ENCODE measurements around the gene GAN.

DNA sequence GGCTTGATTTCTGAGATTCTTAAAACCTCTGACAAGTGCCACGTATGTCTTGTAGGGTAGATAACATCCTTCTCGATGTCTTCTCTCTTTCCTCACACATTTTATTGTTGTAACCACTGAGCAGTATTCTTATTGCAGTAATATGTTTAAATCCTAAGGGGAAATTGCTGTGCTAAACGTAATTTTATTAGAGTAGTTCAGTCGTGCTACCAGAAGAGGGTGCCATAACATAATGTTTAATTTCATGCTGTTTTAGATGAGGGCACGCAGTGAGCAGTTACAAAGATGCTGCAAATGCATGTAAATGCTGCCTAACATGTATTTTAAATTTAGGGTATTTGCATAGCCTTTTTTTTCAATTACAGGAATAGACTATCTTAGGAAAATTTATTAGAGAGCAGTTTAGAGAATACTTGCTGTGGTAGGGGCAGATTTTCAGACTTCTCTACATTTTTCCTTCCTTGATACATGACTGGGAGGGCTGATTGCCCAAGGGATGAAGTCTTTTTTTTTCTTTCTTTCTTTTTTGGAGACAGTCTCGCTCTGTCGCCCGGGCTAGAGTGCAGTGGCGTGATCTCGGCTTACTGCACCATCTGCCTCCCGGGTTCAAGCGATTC lies 51.7 kb downstream of the GAN start:
- TF ChIP-seq EZH2 (IDR thresholded peaks at IDR 0.05; ENCODE audit: insufficient read depth, poor library complexity, severe bottlenecking) (no peak), EZH2phosphoT487 (IDR thresholded peaks at IDR 0.05; ENCODE audit: insufficient read depth, low read depth) (no peak)

Measured in GM23248 (cell line).